ENCODE results near the gene ANKRD20A1. TPM values are rescaled to one million over a fixed set of nuclear protein-coding genes. Genes with fewer than 3 reads are reported as not detected.
"Not testable (repeated sequence)": the region's sequence is repeated elsewhere in the genome, so short reads cannot be mapped to it uniquely, and the experiment has no call there.

ANKRD20A1 gene
- total RNA-seq, result 1 to 10 TPM; 1.4 to 2.0 TPM

- H3K36me3 Mint-ChIP-seq; H3K9me3 Mint-ChIP-seq; H3K4me3 Mint-ChIP-seq; H3K27ac Mint-ChIP-seq; ATAC-seq; H3K4me1 Mint-ChIP-seq (ENCODE audit: low read depth in 2 of 2); H3K27me3 Mint-ChIP-seq; DNase-seq (ENCODE audit: low spot score): not testable (repeated sequence)
Observed at GRCh38 chr9:67858871-67859270, at the start of gene ANKRD20A1. TSS of gene ANKRD20A1 (plus strand) at chr9:67858931. CDS start at chr9:67859427, 496 bp downstream.

GRCh38 chr9:67832088-67832487, 26.6 kb upstream of the ANKRD20A1 start:
- not testable (repeated sequence) for H3K36me3 Mint-ChIP-seq; H3K27me3 Mint-ChIP-seq; H3K9me3 Mint-ChIP-seq; H3K27ac Mint-ChIP-seq; ATAC-seq; H3K4me1 Mint-ChIP-seq (ENCODE audit: low read depth in 2 of 2); H3K4me3 Mint-ChIP-seq
- DNase-seq (ENCODE audit: low spot score), result peak; percentile 59

All from natural killer cell treated with Interleukin-12 subunit alpha and Interleukin-12 subunit beta and Interleukin-15 and Interleukin-18, amount 100 ng/mL, for 72 hours (primary cell).